Activated naive CD4-positive, alpha-beta T cell treated with Interleukin-2 at 50 U/mL for 16 hours (primary cell): Measurements from ENCODE around the gene B9D2.

Experiments
- DNase-seq: peaks from one replicate; pipeline ENCODE4 v3.0.0-alpha.2; 2020

Gene B9D2

DNA sequence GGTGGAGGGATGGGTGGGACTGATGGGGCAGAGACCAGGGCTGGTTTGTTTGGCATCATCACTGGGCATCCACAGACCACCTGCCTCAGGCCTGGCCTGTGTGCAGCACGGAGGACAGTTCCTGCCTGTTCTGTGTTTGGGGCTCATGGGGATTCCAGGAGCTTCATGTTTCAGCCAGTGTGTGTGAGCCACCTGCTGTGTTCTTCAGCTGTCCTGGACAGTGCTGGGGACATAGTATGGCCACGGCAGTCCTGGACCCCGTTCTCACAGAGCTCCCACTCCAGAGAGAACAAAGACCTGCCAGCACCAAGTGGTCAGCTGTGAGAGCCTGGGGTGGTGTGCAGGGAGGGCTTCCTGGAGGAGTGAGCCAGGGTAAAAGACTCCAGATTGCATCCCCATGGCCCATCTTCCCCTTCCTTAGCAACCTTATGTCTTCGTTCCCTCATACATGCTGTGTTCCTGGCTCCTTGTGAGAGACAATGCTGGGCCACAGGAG lies 55.9 kb downstream of the B9D2 start:
- DNase-seq = no peak

DNA sequence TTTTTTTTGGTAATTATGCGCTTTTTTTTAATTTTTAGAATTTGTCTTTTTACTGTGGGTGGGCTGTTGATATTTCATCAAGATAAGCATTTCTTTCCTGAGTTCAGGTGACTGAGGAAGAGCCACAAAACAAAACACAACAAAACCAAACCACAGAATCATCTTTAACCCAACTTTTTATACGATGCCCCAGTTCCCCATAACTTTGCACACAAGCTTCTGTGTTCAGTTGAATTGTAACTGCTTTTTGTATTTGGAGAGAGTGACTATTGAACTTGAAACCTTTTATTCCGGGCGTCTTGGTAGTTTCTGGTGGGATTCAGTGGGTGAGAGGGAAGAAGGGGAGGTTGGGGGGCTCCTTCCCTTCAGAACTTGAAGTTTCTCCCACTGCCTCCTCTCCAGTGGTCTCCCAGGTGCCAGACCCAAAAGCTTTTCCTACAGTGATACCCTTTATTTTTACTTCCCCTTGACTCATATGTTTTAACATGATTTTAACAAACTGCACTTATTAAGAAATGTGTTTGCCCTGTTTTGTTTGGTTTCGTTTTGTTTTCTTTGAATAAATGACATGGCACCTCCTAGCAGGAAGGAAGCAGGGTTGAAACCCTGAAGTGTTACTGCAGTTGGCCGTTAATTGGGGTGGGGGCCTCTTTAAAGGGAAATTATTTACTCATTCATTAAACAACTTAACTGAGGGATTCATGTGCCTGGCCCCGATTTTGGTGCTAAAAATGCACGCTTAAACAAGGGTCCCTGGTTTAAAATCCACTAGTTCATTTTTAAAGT lies 56.7 kb downstream of the B9D2 start:
- DNase-seq = no peak

DNA sequence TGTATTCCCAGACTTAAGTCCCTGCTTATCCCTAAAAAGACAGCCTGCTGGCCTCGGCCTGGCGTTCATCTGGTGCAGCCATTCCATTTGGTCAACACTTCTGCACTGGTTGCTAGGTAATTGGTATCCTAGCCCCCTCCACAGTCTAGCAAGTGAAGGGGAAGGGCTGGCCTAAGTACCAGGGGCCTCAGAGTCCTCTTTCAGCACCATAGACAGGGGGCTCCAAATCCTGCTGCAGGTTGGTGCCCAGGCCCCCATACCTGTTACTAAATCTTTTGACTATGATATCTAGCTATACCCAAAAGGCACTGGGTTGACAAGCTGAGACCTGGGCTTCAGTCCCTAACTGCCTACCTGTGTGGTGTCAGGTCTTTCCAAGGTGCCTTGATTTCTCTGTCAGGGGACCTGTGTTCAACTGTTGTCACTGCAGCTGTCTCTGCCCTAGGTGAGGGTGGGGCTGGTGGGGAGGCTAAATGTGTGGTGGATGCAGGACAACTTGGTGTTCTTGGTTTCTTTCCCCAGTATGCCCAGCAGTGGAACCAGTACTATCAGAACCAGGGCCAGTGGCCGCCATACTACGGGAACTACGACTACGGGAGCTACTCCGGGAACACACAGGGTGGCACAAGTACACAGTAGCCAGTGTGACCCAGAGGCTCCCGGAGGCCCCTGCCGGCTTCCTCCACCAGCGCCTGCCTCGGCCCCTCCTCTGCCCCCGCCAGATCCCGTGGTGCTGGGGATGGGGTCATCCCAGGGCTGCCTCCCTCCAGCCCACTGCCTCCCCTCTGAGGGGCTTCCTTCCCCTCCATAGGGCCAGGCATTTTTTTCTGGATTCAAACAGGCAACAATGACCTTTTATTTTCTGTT lies 57.8 kb downstream of the B9D2 start:
- no peak for DNase-seq

DNA sequence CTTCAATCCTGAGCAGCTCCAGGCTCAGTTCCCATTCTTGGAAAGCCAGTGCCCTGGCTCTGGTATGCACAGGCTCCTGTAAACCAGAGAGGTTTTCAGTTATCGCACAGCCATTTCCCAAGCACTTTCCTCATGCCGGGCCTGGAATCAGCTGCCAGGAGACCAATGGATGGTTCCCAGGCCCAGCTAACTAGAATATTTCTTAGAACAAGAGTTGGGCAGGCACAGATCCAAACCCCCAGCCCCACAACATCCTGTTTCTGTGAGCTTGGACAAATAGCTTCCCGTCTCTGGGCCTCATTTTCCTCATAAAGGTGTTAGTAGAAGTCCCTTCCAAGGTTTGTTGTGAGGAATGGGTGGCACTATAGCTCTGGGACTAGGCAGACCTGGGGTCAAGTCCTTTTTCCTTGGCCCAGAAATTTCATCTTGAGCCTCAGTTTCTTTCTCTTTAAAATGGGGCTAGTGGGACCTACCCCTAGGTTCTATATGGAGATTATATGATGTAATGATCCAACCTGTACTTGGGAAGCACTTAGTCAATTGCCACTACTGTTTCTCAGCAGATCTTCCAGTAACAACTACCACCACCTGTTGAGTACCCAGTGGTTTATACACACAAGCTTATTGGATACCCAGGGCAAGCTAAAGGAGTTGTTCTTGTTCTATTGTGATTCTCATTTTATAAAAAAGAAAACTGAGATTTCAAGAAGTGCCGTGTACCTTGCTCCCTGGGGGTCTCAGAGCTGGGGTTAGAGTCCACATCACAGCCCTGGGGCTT lies 59.1 kb downstream of the B9D2 start:
- no peak for DNase-seq
